IMR-90 (cell line): ENCODE data around the gene ASPA. TPM values are rescaled to one million over a fixed set of nuclear protein-coding genes. Genes with fewer than 3 reads are reported as not detected.

Experiments used
- ATAC-seq: fragments of 200-7000 bp; cut with Tn5 transposase; 2 replicates; pipeline ENCODE4 v1.9.1; 2020; ENCODE audit warnings: low read depth, mild to moderate bottlenecking, moderate library complexity
- BruUV-seq: library from RNA; stranded (reverse); fragments of 400-500 nt; replicated peaks from 2 replicates; lab custom pipeline; 2021; lab: Mats Ljungman, UMichigan
- CTCF ChIA-PET: fragments of 300-600 bp; formaldehyde crosslinking; extraction: SDS; loops from one replicate; lab custom pipeline; 2021; ENCODE audit warnings: antibody characterized with exemption; lab: Yijun Ruan, JAX
- POLR2A ChIA-PET: fragments of 300-600 bp; sonication (Branson Sonifier 250); formaldehyde crosslinking; loops from one replicate; lab custom pipeline; 2022; ENCODE audit warnings: antibody characterized with exemption; ENCODE audit not compliant: unreplicated experiment; lab: Charles Lee
- DNase-seq: peaks from one replicate; pipeline ENCODE4 v3.0.0; 2013
- H2AFZ ChIP-seq: replicated peaks from 2 replicates; pipeline ENCODE3; 2013; ENCODE audit warnings: low read length, mild to moderate bottlenecking; ENCODE audit not compliant: poor library complexity
- H2AK5ac ChIP-seq: 2 replicates; pipeline ENCODE4 v1.6.1; 2013; ENCODE audit warnings: low read depth, low read length, inconsistent platforms
- H2AK9ac ChIP-seq: replicated peaks from 2 replicates; pipeline ENCODE3; 2013; ENCODE audit warnings: mild to moderate bottlenecking, low read depth, low read length, moderate library complexity; ENCODE audit not compliant: poor library complexity
- H2BK120ac ChIP-seq: 2 replicates; pipeline ENCODE4 v1.6.1; 2013; ENCODE audit warnings: low read depth, low read length, inconsistent platforms
- H2BK15ac ChIP-seq: 3 replicates; pipeline ENCODE4 v1.6.1; 2013; ENCODE audit warnings: low read depth, low read length, inconsistent platforms
- H2BK20ac ChIP-seq: 2 replicates; pipeline ENCODE4 v1.6.1; 2013; ENCODE audit warnings: low read depth, mild to moderate bottlenecking, inconsistent platforms, low read length, moderate library complexity
- H2BK5ac ChIP-seq: 2 replicates; pipeline ENCODE4 v1.6.1; 2013; ENCODE audit warnings: mild to moderate bottlenecking, low read depth, low read length, inconsistent platforms; ENCODE audit not compliant: poor library complexity, severe bottlenecking
- H3K14ac ChIP-seq: replicated peaks from 2 replicates; pipeline ENCODE4 v1.6.1; 2013; ENCODE audit warnings: low read depth, low read length, inconsistent platforms
- H3K18ac ChIP-seq: 2 replicates; pipeline ENCODE4 v1.6.1; 2013; ENCODE audit warnings: low read depth, low read length, control low read depth
- H3K23ac ChIP-seq: 2 replicates; pipeline ENCODE4 v1.6.1; 2013; ENCODE audit warnings: low read depth, low read length, inconsistent platforms
- H3K27ac ChIP-seq: 2 replicates; pipeline ENCODE4 v1.5.1; 2013; ENCODE audit warnings: mild to moderate bottlenecking, control low read depth, low read length; ENCODE audit not compliant: insufficient read depth
- H3K27me3 ChIP-seq: 2 replicates; pipeline ENCODE4 v1.6.1; 2013; ENCODE audit warnings: low read length; ENCODE audit not compliant: control insufficient read depth, insufficient read depth
- H3K36me3 ChIP-seq: 2 replicates; pipeline ENCODE4 v1.6.1; 2013; ENCODE audit warnings: low read length, mixed read lengths; ENCODE audit not compliant: control insufficient read depth, insufficient read depth
- H3K4ac ChIP-seq: 2 replicates; pipeline ENCODE4 v1.6.1; 2013; ENCODE audit warnings: low read depth, low read length, inconsistent platforms
- H3K4me1 ChIP-seq: 2 replicates; pipeline ENCODE4 v1.6.1; 2013; ENCODE audit warnings: low read length, mixed read lengths; ENCODE audit not compliant: control insufficient read depth, insufficient read depth
- H3K4me2 ChIP-seq: 2 replicates; pipeline ENCODE4 v1.6.1; 2013; ENCODE audit warnings: low read depth, mild to moderate bottlenecking, control low read depth, low read length, moderate library complexity
- H3K4me3 ChIP-seq: 2 replicates; pipeline ENCODE4 v1.5.1; 2013; ENCODE audit warnings: low read depth, mild to moderate bottlenecking, control low read depth, low read length, moderate library complexity; ENCODE audit not compliant: insufficient read depth
- H3K56ac ChIP-seq: 2 replicates; pipeline ENCODE4 v1.6.1; 2013; ENCODE audit warnings: low read length, inconsistent platforms; ENCODE audit not compliant: insufficient read depth; ENCODE audit errors: extremely low read depth
- H3K79me1 ChIP-seq, 2 experiments: 2 replicates each; pipeline ENCODE4 v1.6.1; 2013; ENCODE audit warnings: low read length in 2 of 2, inconsistent platforms in 1 of 2, low read depth in 1 of 2
- H3K9ac ChIP-seq: 2 replicates; pipeline ENCODE4 v1.6.1; 2013; ENCODE audit warnings: low read depth, low read length, control low read depth
- H3K9me1 ChIP-seq: 2 replicates; pipeline ENCODE4 v1.6.1; 2013; ENCODE audit warnings: low read length, inconsistent platforms; ENCODE audit not compliant: insufficient read depth
- H3K9me3 ChIP-seq: 2 replicates; pipeline ENCODE4 v1.6.1; 2013; ENCODE audit warnings: low read length; ENCODE audit not compliant: control insufficient read depth, insufficient read depth
- H4K20me1 ChIP-seq: 2 replicates; pipeline ENCODE4 v1.6.1; 2013; ENCODE audit warnings: low read length, inconsistent platforms; ENCODE audit not compliant: insufficient read depth
- H4K5ac ChIP-seq: 2 replicates; pipeline ENCODE4 v1.6.1; 2013; ENCODE audit warnings: mild to moderate bottlenecking, low read depth, low read length, control low read depth
- H4K8ac ChIP-seq, 2 experiments: 2 replicates each; pipeline ENCODE4 v1.6.1; 2013; ENCODE audit warnings: low read depth in 2 of 2, low read length in 2 of 2, control low read depth in 1 of 2, inconsistent platforms in 1 of 2
- H4K91ac ChIP-seq: 2 replicates; pipeline ENCODE4 v1.6.1; 2013; ENCODE audit warnings: low read depth, low read length, inconsistent platforms; ENCODE audit not compliant: insufficient read depth
- CEBPB ChIP-seq: IDR thresholded peaks from 2 replicates; pipeline ENCODE4 v1.6.1; 2012; ENCODE audit warnings: low read depth, low read length, improper control_type of control experiment
- CTCF ChIP-seq: conservative IDR thresholded peaks from 2 replicates; pipeline ENCODE4 v1.5.1; 2012; ENCODE audit warnings: mild to moderate bottlenecking, low read depth, low read length, improper control_type of control experiment
- ELK1 ChIP-seq: fragments of 150-350 bp; IDR thresholded peaks from 2 replicates; pipeline ENCODE4 v1.6.1; 2016; ENCODE audit warnings: low read depth, mild to moderate bottlenecking, low read length, moderate library complexity, borderline replicate concordance
- FOS ChIP-seq: fragments of 150-350 bp; IDR thresholded peaks from 2 replicates; pipeline ENCODE4 v1.6.1; 2016; ENCODE audit warnings: low read depth, low read length
- MAZ ChIP-seq: IDR thresholded peaks from 2 replicates; pipeline ENCODE4 v1.6.1; 2012; ENCODE audit warnings: low read depth, mild to moderate bottlenecking, low read length, improper control_type of control experiment, moderate library complexity, borderline replicate concordance
- MXI1 ChIP-seq: IDR thresholded peaks from 2 replicates; pipeline ENCODE4 v1.6.1; 2012; ENCODE audit warnings: low read depth, mild to moderate bottlenecking, low read length, moderate library complexity, borderline replicate concordance
- NFE2L2 ChIP-seq: fragments of 150-350 bp; IDR thresholded peaks from 2 replicates; pipeline ENCODE4 v1.6.1; 2016; ENCODE audit warnings: low read depth, mild to moderate bottlenecking, low read length
- POLR2A ChIP-seq: IDR thresholded peaks from 2 replicates; pipeline ENCODE4 v1.6.1; 2012; ENCODE audit warnings: mild to moderate bottlenecking, low read depth, low read length
- RAD21 ChIP-seq: IDR thresholded peaks from 2 replicates; pipeline ENCODE4 v1.6.1; 2012; ENCODE audit warnings: low read length, improper control_type of control experiment
- RCOR1 ChIP-seq: IDR thresholded peaks from 2 replicates; pipeline ENCODE4 v1.6.1; 2012; ENCODE audit warnings: mild to moderate bottlenecking, low read length, improper control_type of control experiment; ENCODE audit not compliant: insufficient replicate concordance
- SMC3 ChIP-seq: fragments of 150-350 bp; IDR thresholded peaks from 2 replicates; pipeline ENCODE4 v1.6.1; 2016; ENCODE audit warnings: low read depth, mild to moderate bottlenecking, antibody characterized with exemption, low read length, moderate library complexity
- USF2 ChIP-seq: fragments of 150-350 bp; IDR thresholded peaks from 2 replicates; pipeline ENCODE4 v1.6.1; 2017; ENCODE audit warnings: mild to moderate bottlenecking, antibody characterized with exemption, low read length, low read depth
- WGBS, 2 experiments: methylation state at CpG; one replicate each; pipeline versions ENCODE4 v1.1.5 to v1.1.7; 2013; ENCODE audit warnings: missing lambda C conversion rate in 2 of 2; ENCODE audit not compliant: insufficient read length in 1 of 2; ENCODE audit errors: extremely low coverage in 2 of 2; 5-methylcytosine and 5-hydroxymethylcytosine counted together
- dilution Hi-C: fragments of 300-500 bp; cut with HindIII; formaldehyde crosslinking; loops from one replicate; pipeline ENCODE4 v1.14.3; 2018; ENCODE audit warnings: low sequenced_read_pairs; ENCODE audit not compliant: unreplicated experiment
- in situ Hi-C: fragments of 300-500 bp; cut with MboI; formaldehyde crosslinking; loops from 3 replicates; pipeline ENCODE4 v1.14.3; 2019; ENCODE audit warnings: low sequenced_read_pairs, inconsistent platforms, mixed read lengths
- intact Hi-C: fragments of 100-400 bp; cut with micrococcal nuclease; formaldehyde crosslinking; loops from 2 replicates; pipeline ENCODE4 v1.10.0; 2022
- polyA plus RNA-seq, 3 experiments: library from polyadenylated mRNA; depleted of rRNA; stranded (reverse); fragments of >200 nt; gene quantifications; 2 replicates each; pipeline ENCODE4 v1.2.3, GENCODE V29; 2012; ENCODE audit warnings: low replicate concordance in 1 of 3
- total RNA-seq: library from RNA; depleted of rRNA; stranded (reverse); fragments of >200 nt; gene quantifications from 2 replicates; pipeline ENCODE4 v1.2.3, GENCODE V29; 2012

Gene ASPA
- total and polyA plus RNA-seq, 2 of the 4 experiments (the other 2 are of a cell fraction), result 0.02 TPM; not detected in 1

- Histone ChIP-seq H2AK9ac (no peak overlapping the region), H2AFZ (no peak overlapping the region), H2BK20ac (no peak overlapping the region), H3K56ac (no peak overlapping the region), H2BK5ac (peak overlapping the region; percentile 65), H4K5ac (no peak overlapping the region), H4K20me1 (no peaks in the 10 kb centered on the region), H3K4ac (no peak overlapping the region), H2BK120ac (no peak overlapping the region), H2BK15ac (no peak overlapping the region), H3K9me3 (no peaks in the 10 kb centered on the region), H2AK5ac (no peak overlapping the region), H3K4me3 (no peak overlapping the region), H3K4me1 (no peaks in the 10 kb centered on the region), H3K79me1 (no peaks in the 10 kb centered on the region), H3K4me2 (no peak overlapping the region), H3K27ac (no peak overlapping the region), H4K91ac (no peak overlapping the region), H3K18ac (no peak overlapping the region), H3K36me3 (no peaks in the 10 kb centered on the region), H4K8ac (no peak overlapping the region), H3K9ac (no peak overlapping the region), H3K14ac (no peak overlapping the region), H3K27me3 (peaks cover 4% of the 10 kb centered on the region; the same call in 1 of the 2 replicates), H3K9me1 (no peaks in the 10 kb centered on the region), H3K23ac (no peak overlapping the region)
- no TSS peak for BruUV-seq
- dilution Hi-C loops (no loop called here), intact Hi-C loops (no loop called here), in situ Hi-C loops (no loop called here)
- ChIA-PET CTCF (no interaction called here), POLR2A (no interaction called here)
- ATAC-seq (no peak), DNase-seq (no peak)
- 50 to 100% methylated on average over 1 to 2 of the region's 2 CpGs for WGBS, 2 experiments
- TF ChIP-seq RAD21 (no peak), ELK1 (no peak), NFE2L2 (no peak), CTCF (no peak), MAZ (no peak), SMC3 (no peak), POLR2A (no peak), FOS (no peak), MXI1 (no peak), RCOR1 (no peak), CEBPB (no peak), USF2 (no peak)
These were observed 73.9 kb downstream of the ASPA start for GRCh38 chr17:3549610-3550162.
